H1 (cell line): Measurements from ENCODE around the gene GALNT18. TPM values are rescaled to one million over a fixed set of nuclear protein-coding genes. Genes with fewer than 3 reads are reported as not detected.

Experiments used
- ATF2 ChIP-seq: IDR thresholded peaks from 2 replicates; pipeline ENCODE4 v1.6.1; 2012; ENCODE audit warnings: low read length, inconsistent platforms
- CHD7 ChIP-seq: fragments of 300-600 bp; sonication (generic); IDR thresholded peaks from 2 replicates; pipeline ENCODE4 v1.7.1; 2012; ENCODE audit warnings: low read length, moderate library complexity, mild to moderate bottlenecking, inconsistent platforms; ENCODE audit not compliant: insufficient replicate concordance
- EGR1 ChIP-seq: IDR thresholded peaks from 2 replicates; pipeline ENCODE4 v1.6.1; 2011; ENCODE audit warnings: low read depth, low read length, borderline replicate concordance
- JUN ChIP-seq: IDR thresholded peaks from 2 replicates; pipeline ENCODE4 v1.6.1; 2011; ENCODE audit warnings: low read depth, mild to moderate bottlenecking, improper control_type of control experiment, low read length
- KDM4A ChIP-seq: IDR thresholded peaks from one replicate; pipeline ENCODE4 v1.7.1; 2012; ENCODE audit warnings: low read depth, mild to moderate bottlenecking, moderate library complexity, low read length, inconsistent platforms; ENCODE audit not compliant: severe bottlenecking
- MAX ChIP-seq: IDR thresholded peaks from 2 replicates; pipeline ENCODE4 v1.6.1; 2012; ENCODE audit warnings: inconsistent platforms
- POLR2AphosphoS5 ChIP-seq: IDR thresholded peaks from 2 replicates; pipeline ENCODE4 v1.6.1; 2011; ENCODE audit warnings: low read depth, low read length
- RFX5 ChIP-seq: IDR thresholded peaks from 2 replicates; pipeline ENCODE4 v1.6.1; 2011; ENCODE audit warnings: low read depth, low read length, improper control_type of control experiment, borderline replicate concordance
- TAF1 ChIP-seq: IDR thresholded peaks from 2 replicates; pipeline ENCODE4 v1.6.1; 2011; ENCODE audit warnings: mild to moderate bottlenecking, low read depth, low read length
- polyA plus RNA-seq, 7 experiments: library from polyadenylated mRNA; depleted of rRNA in 3 of 7; stranded (reverse) in 5 of 7; unstranded in 2 of 7; fragments of >200 nt in 5 of 7; fragments of 200-250 nt in 2 of 7; gene quantifications; 1 replicate in 5 of 7; 2 replicates in 1 of 7; 4 replicates in 1 of 7; pipeline versions ENCODE4 v1.2.1 to v1.2.3, GENCODE V29; 2011 to 2013; ENCODE audit warnings: missing spikeins in 2 of 7, mixed read lengths in 2 of 7
- total RNA-seq: library from RNA; stranded (reverse); fragmentation: NEBNext Ultra II Directional; extraction: Animal tissue kit (Norgen Biotek cat#: 25700); gene quantifications from 2 replicates; pipeline ENCODE4 v1.2.1, GENCODE V29; 2021

GALNT18 gene
- total and polyA plus RNA-seq, 2 of the 8 experiments (the other 6 are each of a cell fraction or from before 2014, with no cell fraction given), result 6.0 to 9.4 TPM

GRCh38 chr11:11512090-11512489 lies 109.7 kb downstream of the GALNT18 start (continued):
- no peak for TF ChIP-seq CHD7
- TF ChIP-seq KDM4A, result no peak
- no peak for TF ChIP-seq JUN
- no peak for TF ChIP-seq TAF1
- no peak for TF ChIP-seq ATF2
- TF ChIP-seq EGR1, result no peak
- TF ChIP-seq POLR2AphosphoS5, result no peak
- no peak for TF ChIP-seq MAX
- TF ChIP-seq RFX5, result no peak
